SK-N-SH (cell line): ENCODE results near the gene KLHL2. TPM values are rescaled to one million over a fixed set of nuclear protein-coding genes. Genes with fewer than 3 reads are reported as not detected.

ENCODE experiments used
- CTCF ChIA-PET: fragments of 300-600, 350-600 bp; formaldehyde crosslinking; extraction: SDS; loops from one replicate; lab custom pipeline; 2021; lab: Yijun Ruan, JAX
- POLR2A ChIA-PET: fragments of 350-600 bp; sonication (Branson Sonifier 250); formaldehyde crosslinking; extraction: SDS; loops from one replicate; lab custom pipeline; 2020; ENCODE audit warnings: antibody characterized with exemption, inconsistent platforms; lab: Yijun Ruan, JAX
- DNase-seq: peaks from one replicate; pipeline ENCODE4 v3.0.0; 2012
- H2AFZ ChIP-seq: fragments of 200-600 bp; sonication (generic); 2 replicates; pipeline ENCODE4 v1.8.1; 2016; ENCODE audit warnings: antibody characterized with exemption, mild to moderate bottlenecking, low read depth
- H3F3A ChIP-seq: fragments of 200-600 bp; sonication (generic); replicated peaks from 2 replicates; pipeline ENCODE3; 2016; ENCODE audit warnings: antibody characterized with exemption, mild to moderate bottlenecking; ENCODE audit not compliant: insufficient read depth
- H3K27ac ChIP-seq, 2 experiments: fragments of 200-500 bp in 1 of 2; fragments of 200-600 bp in 1 of 2; sonication (Bioruptor generic) in 1 of 2; sonication (generic), shearing (Covaris generic) in 1 of 2; 2 replicates each; pipeline versions ENCODE4 v1.5.1 to v1.6.1; 2014 to 2016; ENCODE audit warnings: low read depth in 2 of 2, inconsistent platforms in 1 of 2, low read length in 1 of 2, mild to moderate bottlenecking in 1 of 2, mixed read lengths in 1 of 2
- H3K27me3 ChIP-seq: fragments of 200-600 bp; sonication (generic), shearing (Covaris generic); 2 replicates; pipeline ENCODE4 v1.6.1; 2016; ENCODE audit warnings: mixed run types; ENCODE audit not compliant: insufficient read depth
- H3K36me3 ChIP-seq, 2 experiments: fragments of 200-500 bp in 1 of 2; fragments of 200-600 bp in 1 of 2; sonication (Bioruptor generic) in 1 of 2; sonication (generic) in 1 of 2; replicated peaks in 1 of 2; 2 replicates each; pipeline versions ENCODE3 to v1.5.1; 2014 to 2016; ENCODE audit warnings: low read length in 1 of 2, mild to moderate bottlenecking in 1 of 2; ENCODE audit not compliant: insufficient read depth in 2 of 2, control insufficient read depth in 1 of 2
- H3K4me1 ChIP-seq, 2 experiments: fragments of 200-500 bp in 1 of 2; fragments of 200-600 bp in 1 of 2; sonication (Bioruptor generic) in 1 of 2; sonication (generic), shearing (Covaris generic) in 1 of 2; 2 replicates each; pipeline versions ENCODE4 v1.5.1 to v1.6.1; 2014 to 2016; ENCODE audit warnings: low read depth in 1 of 2, low read length in 1 of 2, mixed run types in 1 of 2; ENCODE audit not compliant: insufficient read depth in 2 of 2, control insufficient read depth in 1 of 2
- H3K4me2 ChIP-seq: fragments of 200-600 bp; sonication (generic), shearing (Covaris generic); 2 replicates; pipeline ENCODE4 v1.6.1; 2017; ENCODE audit warnings: mixed run types
- H3K4me3 ChIP-seq, 2 experiments: fragments of 200-500 bp in 1 of 2; fragments of 200-600 bp in 1 of 2; sonication (Bioruptor generic) in 1 of 2; sonication (generic), shearing (Covaris generic) in 1 of 2; 2 replicates each; pipeline versions ENCODE4 v1.5.1 to v1.8.1; 2014 to 2016; ENCODE audit warnings: low read depth in 2 of 2, inconsistent platforms in 1 of 2, low read length in 1 of 2, mild to moderate bottlenecking in 1 of 2, mixed read lengths in 1 of 2, moderate library complexity in 1 of 2
- H3K79me2 ChIP-seq: fragments of 200-600 bp; sonication (generic); 2 replicates; pipeline ENCODE4 v1.8.1; 2017; ENCODE audit warnings: mild to moderate bottlenecking; ENCODE audit not compliant: insufficient read depth
- H3K9ac ChIP-seq: fragments of 200-600 bp; sonication (generic); 2 replicates; pipeline ENCODE4 v1.6.1; 2017; ENCODE audit warnings: mixed run types
- H3K9me2 ChIP-seq: fragments of 200-600 bp; sonication (generic); 2 replicates; pipeline ENCODE4 v1.6.1; 2017; ENCODE audit warnings: mixed run types
- H3K9me3 ChIP-seq: fragments of 200-600 bp; sonication (generic); 2 replicates; pipeline ENCODE4 v1.6.1; 2017; ENCODE audit warnings: mixed run types, mild to moderate bottlenecking, moderate library complexity
- H4K20me1 ChIP-seq: fragments of 200-600 bp; sonication (generic); 2 replicates; pipeline ENCODE4 v1.6.1; 2017; ENCODE audit warnings: mild to moderate bottlenecking, mixed run types; ENCODE audit not compliant: insufficient read depth
- CHD2 ChIP-seq: fragments of 150-350 bp; IDR thresholded peaks from 2 replicates; pipeline ENCODE4 v1.6.1; 2018; ENCODE audit warnings: low read length; ENCODE audit not compliant: partially characterized antibody
- ELF1 ChIP-seq: IDR thresholded peaks from 2 replicates; pipeline ENCODE4 v1.4.0; 2012
- EP300 ChIP-seq, 2 experiments: IDR thresholded peaks; 2 replicates each; pipeline versions ENCODE4 v1.4.0 to v1.6.1; 2012; ENCODE audit warnings: borderline replicate concordance in 1 of 2, low read depth in 1 of 2, low read length in 1 of 2
- EZH2phosphoT487 ChIP-seq: fragments of 200-600 bp; sonication (generic); IDR thresholded peaks from 2 replicates; pipeline ENCODE4 v1.6.1; 2017; ENCODE audit warnings: low read depth, mixed run types, mild to moderate bottlenecking, antibody characterized with exemption, moderate library complexity, borderline replicate concordance
- FOSL2 ChIP-seq: IDR thresholded peaks from 2 replicates; pipeline ENCODE4 v1.4.0; 2012; ENCODE audit warnings: low read depth, mild to moderate bottlenecking, moderate library complexity, borderline replicate concordance
- FOXM1 ChIP-seq: IDR thresholded peaks from 2 replicates; pipeline ENCODE4 v1.4.0; 2012; ENCODE audit warnings: low read depth, mild to moderate bottlenecking
- GATA2 ChIP-seq: sonication (generic); formaldehyde crosslinking; IDR thresholded peaks from 2 replicates; pipeline ENCODE4 v1.5.0; 2020; ENCODE audit warnings: mild to moderate bottlenecking, missing genetic modification reagents
- IRF3 ChIP-seq: fragments of 150-350 bp; IDR thresholded peaks from 2 replicates; pipeline ENCODE4 v1.6.1; 2016; ENCODE audit warnings: mild to moderate bottlenecking, low read depth, low read length
- JUND ChIP-seq: IDR thresholded peaks from 2 replicates; pipeline ENCODE4 v1.4.0; 2012
- MEF2A ChIP-seq: IDR thresholded peaks from 2 replicates; pipeline ENCODE4 v1.4.0; 2012; ENCODE audit warnings: low read depth, borderline replicate concordance
- MXI1 ChIP-seq: IDR thresholded peaks from 2 replicates; pipeline ENCODE4 v1.6.1; 2012; ENCODE audit warnings: mild to moderate bottlenecking, low read depth, low read length, improper control_type of control experiment
- NRF1 ChIP-seq: IDR thresholded peaks from 2 replicates; pipeline ENCODE4 v1.6.1; 2012; ENCODE audit warnings: low read depth, mild to moderate bottlenecking, low read length
- PBX3 ChIP-seq: IDR thresholded peaks from 2 replicates; pipeline ENCODE4; 2012
- POLR2AphosphoS5 ChIP-seq: IDR thresholded peaks from 2 replicates; pipeline ENCODE4 v1.6.1; 2012; ENCODE audit warnings: low read depth, low read length
- RFX5 ChIP-seq: IDR thresholded peaks from 2 replicates; pipeline ENCODE4 v1.6.1; 2012; ENCODE audit warnings: mild to moderate bottlenecking, improper control_type of control experiment, low read length
- USF1 ChIP-seq: IDR thresholded peaks from 2 replicates; pipeline ENCODE4 v1.4.0; 2012; ENCODE audit warnings: low read depth, borderline replicate concordance
- WGBS: methylation state at CpG from one replicate; pipeline ENCODE4 v1.1.6; 2017; ENCODE audit warnings: low lambda C conversion rate; 5-methylcytosine and 5-hydroxymethylcytosine counted together
- polyA plus RNA-seq, 3 experiments: library from polyadenylated mRNA; depleted of rRNA; stranded (reverse); fragments of >200 nt; gene quantifications; 2 replicates each; pipeline ENCODE4 v1.2.3, GENCODE V29; 2012
- TF ChIP-seq, protein P1 (sequence below): IDR thresholded peaks from 2 replicates; pipeline ENCODE4 v1.4.0; 2012; ENCODE audit warnings: low read depth, borderline replicate concordance
- TF ChIP-seq, protein P2 (sequence below): IDR thresholded peaks from 2 replicates; pipeline ENCODE4 v1.4.0; 2012; ENCODE audit warnings: low read depth
- TF ChIP-seq, protein P3 (sequence below): fragments of 200-600 bp; sonication (generic); IDR thresholded peaks from 2 replicates; pipeline ENCODE4 v1.6.1; 2017; ENCODE audit warnings: antibody characterized with exemption, mild to moderate bottlenecking, moderate library complexity

Gene KLHL2
- polyA plus RNA-seq, 1 of the 3 experiments (the other 2 are of a cell fraction) = 25.0 TPM

DNA sequence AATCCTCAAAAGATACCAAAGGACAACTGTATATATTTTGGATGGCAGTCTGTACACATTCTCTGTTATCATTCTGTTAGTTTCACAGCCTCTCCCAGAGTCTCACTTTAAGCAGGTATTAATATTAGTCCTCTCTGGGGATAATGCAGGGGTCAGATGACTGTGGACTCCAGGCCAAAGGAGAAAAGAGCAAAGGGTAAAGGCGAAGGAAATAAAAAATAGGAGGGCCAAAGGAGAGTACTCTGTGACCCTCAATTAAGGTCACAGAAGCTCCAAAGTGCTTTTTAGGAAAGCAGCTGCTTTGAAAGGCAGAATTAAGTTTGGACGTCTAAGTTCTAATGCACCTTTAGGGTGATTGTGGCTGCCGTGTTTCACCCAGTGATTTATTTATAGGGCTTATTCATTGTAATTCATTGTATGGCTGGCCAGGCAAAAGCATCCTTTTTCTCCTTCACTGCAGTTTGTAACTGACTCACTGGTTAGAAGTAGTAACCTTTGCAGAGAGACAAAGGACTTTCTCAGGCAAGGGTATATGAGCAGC, 127.9 kb downstream of the KLHL2 start:
- Histone ChIP-seq H3K9ac (no peak overlapping the region), H3K27me3 (no peaks in the 10 kb centered on the region), H3F3A (peaks cover 1% of the 10 kb centered on the region), H3K4me2 (no peak overlapping the region), H3K27ac (no peak overlapping the region), H3K9me3 (no peaks in the 10 kb centered on the region), H4K20me1 (no peaks in the 10 kb centered on the region), H3K9me2 (no peaks in the 10 kb centered on the region), H3K4me1 (peaks cover 0 to 3% of the 10 kb centered on the region in 2 experiments; a peak in 2 of 4 replicates), H2AFZ (no peak overlapping the region), H3K36me3 (peaks cover 29 to 70% of the 10 kb centered on the region in 2 experiments), H3K79me2 (peaks cover 37% of the 10 kb centered on the region), H3K4me3 (no peak overlapping the region)
- WGBS = 84% methylated on average over 3 of the region's 3 CpGs
- ChIA-PET CTCF (interaction anchor here (1.4 to 1.5 kb wide), 2 partner anchors 204 to 222 kb away, joined by 3 to 5 read pairs; no protein-coding TSS in a partner anchor), POLR2A (no interaction called here)
- DNase-seq = no peak
- TF ChIP-seq, protein P1, sequence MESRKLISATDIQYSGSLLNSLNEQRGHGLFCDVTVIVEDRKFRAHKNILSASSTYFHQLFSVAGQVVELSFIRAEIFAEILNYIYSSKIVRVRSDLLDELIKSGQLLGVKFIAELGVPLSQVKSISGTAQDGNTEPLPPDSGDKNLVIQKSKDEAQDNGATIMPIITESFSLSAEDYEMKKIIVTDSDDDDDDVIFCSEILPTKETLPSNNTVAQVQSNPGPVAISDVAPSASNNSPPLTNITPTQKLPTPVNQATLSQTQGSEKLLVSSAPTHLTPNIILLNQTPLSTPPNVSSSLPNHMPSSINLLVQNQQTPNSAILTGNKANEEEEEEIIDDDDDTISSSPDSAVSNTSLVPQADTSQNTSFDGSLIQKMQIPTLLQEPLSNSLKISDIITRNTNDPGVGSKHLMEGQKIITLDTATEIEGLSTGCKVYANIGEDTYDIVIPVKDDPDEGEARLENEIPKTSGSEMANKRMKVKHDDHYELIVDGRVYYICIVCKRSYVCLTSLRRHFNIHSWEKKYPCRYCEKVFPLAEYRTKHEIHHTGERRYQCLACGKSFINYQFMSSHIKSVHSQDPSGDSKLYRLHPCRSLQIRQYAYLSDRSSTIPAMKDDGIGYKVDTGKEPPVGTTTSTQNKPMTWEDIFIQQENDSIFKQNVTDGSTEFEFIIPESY = no peak
- TF ChIP-seq NRF1 = no peak
- no peak for TF ChIP-seq EZH2phosphoT487
- TF ChIP-seq, protein P2, sequence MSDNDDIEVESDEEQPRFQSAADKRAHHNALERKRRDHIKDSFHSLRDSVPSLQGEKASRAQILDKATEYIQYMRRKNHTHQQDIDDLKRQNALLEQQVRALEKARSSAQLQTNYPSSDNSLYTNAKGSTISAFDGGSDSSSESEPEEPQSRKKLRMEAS = no peak
- TF ChIP-seq FOXM1 = no peak
- TF ChIP-seq, protein P3, sequence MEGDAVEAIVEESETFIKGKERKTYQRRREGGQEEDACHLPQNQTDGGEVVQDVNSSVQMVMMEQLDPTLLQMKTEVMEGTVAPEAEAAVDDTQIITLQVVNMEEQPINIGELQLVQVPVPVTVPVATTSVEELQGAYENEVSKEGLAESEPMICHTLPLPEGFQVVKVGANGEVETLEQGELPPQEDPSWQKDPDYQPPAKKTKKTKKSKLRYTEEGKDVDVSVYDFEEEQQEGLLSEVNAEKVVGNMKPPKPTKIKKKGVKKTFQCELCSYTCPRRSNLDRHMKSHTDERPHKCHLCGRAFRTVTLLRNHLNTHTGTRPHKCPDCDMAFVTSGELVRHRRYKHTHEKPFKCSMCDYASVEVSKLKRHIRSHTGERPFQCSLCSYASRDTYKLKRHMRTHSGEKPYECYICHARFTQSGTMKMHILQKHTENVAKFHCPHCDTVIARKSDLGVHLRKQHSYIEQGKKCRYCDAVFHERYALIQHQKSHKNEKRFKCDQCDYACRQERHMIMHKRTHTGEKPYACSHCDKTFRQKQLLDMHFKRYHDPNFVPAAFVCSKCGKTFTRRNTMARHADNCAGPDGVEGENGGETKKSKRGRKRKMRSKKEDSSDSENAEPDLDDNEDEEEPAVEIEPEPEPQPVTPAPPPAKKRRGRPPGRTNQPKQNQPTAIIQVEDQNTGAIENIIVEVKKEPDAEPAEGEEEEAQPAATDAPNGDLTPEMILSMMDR = no peak
- TF ChIP-seq MXI1 = no peak
- no peak for TF ChIP-seq MEF2A
- no peak for TF ChIP-seq EP300 (IDR thresholded peaks at IDR 0.05; ENCODE audit: borderline replicate concordance in 1 of 2, low read depth in 1 of 2, low read length in 1 of 2)
- no peak for TF ChIP-seq ELF1
- TF ChIP-seq JUND = no peak
- TF ChIP-seq RFX5 = no peak
- TF ChIP-seq POLR2AphosphoS5 = no peak
- TF ChIP-seq FOSL2 = no peak
- no peak for TF ChIP-seq IRF3
- no peak for TF ChIP-seq GATA2 (CRISPR knock-in tag)
- no peak for TF ChIP-seq PBX3
- no peak for TF ChIP-seq USF1
- no peak for TF ChIP-seq CHD2
